ENCODE data around the gene CLCN4. TPM values are rescaled to one million over a fixed set of nuclear protein-coding genes. Genes with fewer than 3 reads are reported as not detected.

The CLCN4 gene
- polyA plus RNA-seq, 3 donors, result 0.27 to 1.9 (median 1.3) TPM

GRCh38 chrX:10165580-10166247 lies 8.9 kb downstream of the CLCN4 start:
- Mint-ChIP-seq H3K4me1 (peaks cover 57% of the 10 kb centered on the region), H3K27me3 (ENCODE audit: low read depth in 3 of 3) (peaks cover 0 to 16% (median 5%) of the 10 kb centered on the region in 3 donors), H3K4me3 (peak overlapping the region; percentile 16 to 26), H3K9me3 (peaks cover 0 to 11% (median 4%) of the 10 kb centered on the region in 7 donors), H3K27ac (peak overlapping the region; percentile 46 to 81 (median 78)), H3K36me3 (peaks cover 0 to 3% of the 10 kb centered on the region in 2 donors)
- no peaks in the 10 kb centered on the region for H4K20me1 ChIP-seq (ENCODE audit: insufficient read depth, low read length)
- H3K36me3 ChIP-seq (replicated peaks in 1 of 2; ENCODE audit: control insufficient read depth in 1 of 2, insufficient read depth in 2 of 2, low read length in 2 of 2), result no peaks in the 10 kb centered on the region
- H3K9ac ChIP-seq (ENCODE audit: insufficient read depth, low read length, poor library complexity, severe bottlenecking), result no peak overlapping the region
- 17% methylated on average over 1 of the region's 18 CpGs for WGBS (ENCODE audit: insufficient coverage)
- peak overlapping the region; percentile 27 for H2AFZ ChIP-seq (ENCODE audit: insufficient read depth, low read depth, low read length, poor library complexity, severe bottlenecking)
- H3K4me3 ChIP-seq (replicated peaks in 1 of 3; ENCODE audit: low read depth in 2 of 3, low read length in 3 of 3), result peak overlapping the region in 1 of 3 experiments; percentile 11
- DNase-seq, result peak; percentile 53 to 76 (median 71)
- H3K27me3 ChIP-seq (ENCODE audit: control insufficient read depth in 2 of 2, insufficient read depth in 2 of 2, low read length in 2 of 2), result no peaks in the 10 kb centered on the region
- TF ChIP-seq, protein P1, sequence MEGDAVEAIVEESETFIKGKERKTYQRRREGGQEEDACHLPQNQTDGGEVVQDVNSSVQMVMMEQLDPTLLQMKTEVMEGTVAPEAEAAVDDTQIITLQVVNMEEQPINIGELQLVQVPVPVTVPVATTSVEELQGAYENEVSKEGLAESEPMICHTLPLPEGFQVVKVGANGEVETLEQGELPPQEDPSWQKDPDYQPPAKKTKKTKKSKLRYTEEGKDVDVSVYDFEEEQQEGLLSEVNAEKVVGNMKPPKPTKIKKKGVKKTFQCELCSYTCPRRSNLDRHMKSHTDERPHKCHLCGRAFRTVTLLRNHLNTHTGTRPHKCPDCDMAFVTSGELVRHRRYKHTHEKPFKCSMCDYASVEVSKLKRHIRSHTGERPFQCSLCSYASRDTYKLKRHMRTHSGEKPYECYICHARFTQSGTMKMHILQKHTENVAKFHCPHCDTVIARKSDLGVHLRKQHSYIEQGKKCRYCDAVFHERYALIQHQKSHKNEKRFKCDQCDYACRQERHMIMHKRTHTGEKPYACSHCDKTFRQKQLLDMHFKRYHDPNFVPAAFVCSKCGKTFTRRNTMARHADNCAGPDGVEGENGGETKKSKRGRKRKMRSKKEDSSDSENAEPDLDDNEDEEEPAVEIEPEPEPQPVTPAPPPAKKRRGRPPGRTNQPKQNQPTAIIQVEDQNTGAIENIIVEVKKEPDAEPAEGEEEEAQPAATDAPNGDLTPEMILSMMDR (IDR thresholded peaks at IDR 0.05), result no peak
- peak overlapping the region; percentile 6 for H3K4me2 ChIP-seq (replicated peaks; ENCODE audit: extremely low read depth, low read length, poor library complexity, severe bottlenecking)
- H3K79me2 ChIP-seq (ENCODE audit: insufficient read depth, low read length), result no peaks in the 10 kb centered on the region
- H3K4me1 ChIP-seq (ENCODE audit: control insufficient read depth in 1 of 2, insufficient read depth in 2 of 2, low read length in 2 of 2), result peaks cover 55 to 56% of the 10 kb centered on the region in 2 donors
- intact Hi-C loops (cut with micrococcal nuclease), result no loop called here
- no peaks in the 10 kb centered on the region for H3K9me3 ChIP-seq (replicated peaks in 1 of 2; ENCODE audit: control insufficient read depth in 1 of 2, insufficient read depth in 1 of 2, low read length in 2 of 2)
- peak overlapping the region; percentile 62 to 86 for H3K27ac ChIP-seq (ENCODE audit: low read depth in 1 of 2, low read length in 2 of 2)

- Histone ChIP-seq H4K20me1 (ENCODE audit: insufficient read depth, low read length) (no peaks in the 10 kb centered on the region), H3K27ac (ENCODE audit: low read depth in 1 of 2, low read length in 2 of 2) (peak overlapping the region; percentile 80 to 86), H3K4me1 (ENCODE audit: control insufficient read depth in 1 of 2, insufficient read depth in 2 of 2, low read length in 2 of 2) (peaks cover 61% of the 10 kb centered on the region in 2 donors), H3K4me2 (replicated peaks; ENCODE audit: extremely low read depth, low read length, poor library complexity, severe bottlenecking) (no peak overlapping the region), H3K9me3 (replicated peaks in 1 of 2; ENCODE audit: control insufficient read depth in 1 of 2, insufficient read depth in 1 of 2, low read length in 2 of 2) (no peaks in the 10 kb centered on the region), H3K36me3 (replicated peaks in 1 of 2; ENCODE audit: control insufficient read depth in 1 of 2, insufficient read depth in 2 of 2, low read length in 2 of 2) (no peaks in the 10 kb centered on the region), H3K9ac (ENCODE audit: insufficient read depth, low read length, poor library complexity, severe bottlenecking) (no peak overlapping the region), H3K4me3 (replicated peaks in 1 of 3; ENCODE audit: low read depth in 2 of 3, low read length in 3 of 3) (no peak overlapping the region), H3K27me3 (ENCODE audit: control insufficient read depth in 2 of 2, insufficient read depth in 2 of 2, low read length in 2 of 2) (no peaks in the 10 kb centered on the region), H3K79me2 (ENCODE audit: insufficient read depth, low read length) (no peaks in the 10 kb centered on the region), H2AFZ (ENCODE audit: insufficient read depth, low read depth, low read length, poor library complexity, severe bottlenecking) (no peak overlapping the region)
- intact Hi-C loops (cut with micrococcal nuclease), result no loop called here
- TF ChIP-seq, protein P1 (IDR thresholded peaks at IDR 0.05), result no peak
- WGBS (ENCODE audit: insufficient coverage), result 93% methylated on average over 8 of the region's 17 CpGs
- Mint-ChIP-seq H3K9me3 (peaks cover 0 to 13% (median 4%) of the 10 kb centered on the region in 7 donors), H3K27me3 (ENCODE audit: low read depth in 3 of 3) (peaks cover 0 to 12% (median under 1%) of the 10 kb centered on the region in 3 donors), H3K36me3 (peaks cover 0 to 2% of the 10 kb centered on the region in 2 donors), H3K27ac (peak overlapping the region; percentile 81 to 97 (median 90)), H3K4me1 (peaks cover 63% of the 10 kb centered on the region), H3K4me3 (no peak overlapping the region)
- DNase-seq, result no peak
Observed at GRCh38 chrX:10166248-10166716, 9.5 kb downstream of the CLCN4 start.
